Central memory CD8-positive, alpha-beta T cell (primary cell): ENCODE data around the gene SIKE1.
"Not testable (repeated sequence)": the region's sequence is repeated elsewhere in the genome, so short reads cannot be mapped to it uniquely, and the experiment has no call there.

Source experiments
- ATAC-seq: fragments of 150-1000 bp; cut with Tn5 transposase; replicated peaks from 2 replicates; pipeline ENCODE4 v1.10.0; 2022; ENCODE audit warnings: mild to moderate bottlenecking, moderate FRiP score, moderate number of reproducible peaks; ENCODE audit not compliant: poor library complexity, severe bottlenecking; ENCODE audit errors: extremely low read depth
- DNase-seq, 2 donors: peaks; one replicate each; pipeline ENCODE4 v3.0.0; 2021; ENCODE audit warnings: low spot score in 2 of 2
- H3K27ac Mint-ChIP-seq: one replicate; pipeline ENCODE4 v1.8.0; 2022; ENCODE audit warnings: low read depth, mild to moderate bottlenecking, moderate library complexity, mixed read lengths
- H3K27me3 Mint-ChIP-seq: one replicate; pipeline ENCODE4 v1.8.0; 2022; ENCODE audit warnings: mixed read lengths
- H3K36me3 Mint-ChIP-seq: one replicate; pipeline ENCODE4 v1.8.0; 2022; ENCODE audit warnings: mild to moderate bottlenecking, moderate library complexity, mixed read lengths; ENCODE audit not compliant: insufficient read depth
- H3K4me1 Mint-ChIP-seq: one replicate; pipeline ENCODE4 v1.8.0; 2022; ENCODE audit warnings: mixed read lengths
- H3K4me3 Mint-ChIP-seq: one replicate; pipeline ENCODE4 v1.8.0; 2022; ENCODE audit warnings: mild to moderate bottlenecking, moderate library complexity, mixed read lengths
- H3K9me3 Mint-ChIP-seq: one replicate; pipeline ENCODE4 v1.8.0; 2022; ENCODE audit warnings: mixed read lengths

The SIKE1 gene

GRCh38 chr1:114776726-114777125, 3.8 kb downstream of the SIKE1 start:
- ATAC-seq, H3K27ac Mint-ChIP-seq, H3K27me3 Mint-ChIP-seq, H3K9me3 Mint-ChIP-seq, DNase-seq, H3K4me3 Mint-ChIP-seq: not testable (repeated sequence)
- peaks cover 22% of the 10 kb centered on the region for H3K4me1 Mint-ChIP-seq
- peaks cover 42% of the 10 kb centered on the region for H3K36me3 Mint-ChIP-seq

GRCh38 chr1:114771992-114772391, 8.5 kb downstream of the SIKE1 start:
- Mint-ChIP-seq H3K27ac (no peak overlapping the region), H3K4me1 (no peaks in the 10 kb centered on the region), H3K27me3 (no peaks in the 10 kb centered on the region), H3K4me3 (no peak overlapping the region), H3K36me3 (peaks cover 36% of the 10 kb centered on the region), H3K9me3 (no peaks in the 10 kb centered on the region)
- ATAC-seq (no peak), DNase-seq (no peak)

GRCh38 chr1:114770989-114771388, 9.5 kb downstream of the SIKE1 start:
- Mint-ChIP-seq H3K9me3 (no peaks in the 10 kb centered on the region), H3K4me3 (no peak overlapping the region), H3K27me3 (no peaks in the 10 kb centered on the region)

GRCh38 chr1:114764689-114765088, 15.8 kb downstream of the SIKE1 start:
- Mint-ChIP-seq H3K4me3 (no peak overlapping the region), H3K27ac (no peak overlapping the region), H3K4me1 (no peaks in the 10 kb centered on the region), H3K9me3 (no peaks in the 10 kb centered on the region), H3K36me3 (peaks cover 9% of the 10 kb centered on the region), H3K27me3 (no peaks in the 10 kb centered on the region)
- no peak for DNase-seq
- no peak for ATAC-seq

More at GRCh38 chr1:114770989-114771388, 9.5 kb downstream of the SIKE1 start:
- ATAC-seq (no peak), DNase-seq (no peak)
- peaks cover 28% of the 10 kb centered on the region for H3K36me3 Mint-ChIP-seq
- H3K4me1 Mint-ChIP-seq: no peaks in the 10 kb centered on the region
- no peak overlapping the region for H3K27ac Mint-ChIP-seq

- no peak for ATAC-seq
- Mint-ChIP-seq H3K36me3 (peaks cover 29% of the 10 kb centered on the region), H3K9me3 (peaks cover 6% of the 10 kb centered on the region)
These were observed 22.1 kb downstream of the SIKE1 start for GRCh38 chr1:114758256-114758832.

GRCh38 chr1:114757455-114758255, 22.8 kb downstream of the SIKE1 start, which contains the start of gene CSDE1:
Gene CSDE1, minus strand, starts transcription at chr1:114757984. Its CDS starts 18,094 bp downstream, at chr1:114739890.
- peak within 1 kb of the TSS; percentile 99 for H3K4me3 Mint-ChIP-seq
- ATAC-seq: peak; percentile 87
- H3K27ac Mint-ChIP-seq: peak within 1 kb of the TSS; percentile 99
- H3K27me3 Mint-ChIP-seq: no peaks in the 10 kb centered on the region
- DNase-seq: peak; percentile 96 to 97
- H3K4me1 Mint-ChIP-seq: peaks cover 59% of the 10 kb centered on the region
- peaks cover 6% of the 10 kb centered on the region for H3K9me3 Mint-ChIP-seq
- H3K36me3 Mint-ChIP-seq: peaks cover 29% of the 10 kb centered on the region

More at GRCh38 chr1:114758256-114758832, 22.1 kb downstream of the SIKE1 start:
- no peaks in the 10 kb centered on the region for H3K27me3 Mint-ChIP-seq
- DNase-seq: no peak
- peak overlapping the region; percentile 99 for H3K4me3 Mint-ChIP-seq
- peak overlapping the region; percentile 99 for H3K27ac Mint-ChIP-seq
- H3K4me1 Mint-ChIP-seq: peaks cover 52% of the 10 kb centered on the region

GRCh38 chr1:114756949-114757454, 23.5 kb downstream of the SIKE1 start:
- Mint-ChIP-seq H3K4me3 (peak overlapping the region; percentile 99), H3K4me1 (peaks cover 66% of the 10 kb centered on the region), H3K9me3 (peaks cover 6% of the 10 kb centered on the region), H3K27ac (peak overlapping the region; percentile 99), H3K27me3 (no peaks in the 10 kb centered on the region), H3K36me3 (peaks cover 29% of the 10 kb centered on the region)
- ATAC-seq: no peak
- no peak for DNase-seq

GRCh38 chr1:114756009-114756892, 24.2 kb downstream of the SIKE1 start:
- Mint-ChIP-seq H3K27ac (peak overlapping the region; percentile 99), H3K27me3 (no peaks in the 10 kb centered on the region), H3K36me3 (peaks cover 34% of the 10 kb centered on the region), H3K4me3 (peak overlapping the region; percentile 99), H3K4me1 (peaks cover 73% of the 10 kb centered on the region), H3K9me3 (peaks cover 6% of the 10 kb centered on the region)
- DNase-seq (no peak), ATAC-seq (no peak)

- Mint-ChIP-seq H3K4me3 (peak overlapping the region; percentile 99), H3K9me3 (peaks cover 6% of the 10 kb centered on the region), H3K4me1 (peaks cover 83% of the 10 kb centered on the region), H3K36me3 (peaks cover 38% of the 10 kb centered on the region), H3K27me3 (no peaks in the 10 kb centered on the region), H3K27ac (peak overlapping the region; percentile 99)
- DNase-seq: no peak
- ATAC-seq: no peak
These were observed 25.2 kb downstream of the SIKE1 start for GRCh38 chr1:114755006-114755931.

- DNase-seq, H3K27me3 Mint-ChIP-seq, H3K9me3 Mint-ChIP-seq, ATAC-seq: not testable (repeated sequence)
- peak overlapping the region; percentile 99 for H3K27ac Mint-ChIP-seq
- H3K4me1 Mint-ChIP-seq: peaks cover 97% of the 10 kb centered on the region
- H3K36me3 Mint-ChIP-seq: peaks cover 50% of the 10 kb centered on the region
- H3K4me3 Mint-ChIP-seq: peak overlapping the region; percentile 99
These were observed 26.8 kb downstream of the SIKE1 start for GRCh38 chr1:114753702-114754101.

- ATAC-seq: no peak
These were observed 27.3 kb downstream of the SIKE1 start for GRCh38 chr1:114753143-114753542.

More at GRCh38 chr1:114753143-114753542, 27.3 kb downstream of the SIKE1 start:
- Mint-ChIP-seq H3K4me3 (peak overlapping the region; percentile 99), H3K27me3 (no peaks in the 10 kb centered on the region), H3K27ac (no peak overlapping the region), H3K36me3 (peaks cover 53% of the 10 kb centered on the region), H3K9me3 (peaks cover under 1% of the 10 kb centered on the region), H3K4me1 (peaks cover 98% of the 10 kb centered on the region)
- DNase-seq: no peak
